HPDE6-E6E7 (cell line): Measurements from ENCODE around the gene ROM1.
"Not testable (repeated sequence)": the region's sequence is repeated elsewhere in the genome, so short reads cannot be mapped to it uniquely, and the experiment has no call there.

ENCODE experiments used
- DNase-seq: peaks from one replicate; pipeline ENCODE4 v3.0.0; 2011; ENCODE audit warnings: missing footprints; ENCODE audit errors: extremely low spot score

ROM1 gene

DNA sequence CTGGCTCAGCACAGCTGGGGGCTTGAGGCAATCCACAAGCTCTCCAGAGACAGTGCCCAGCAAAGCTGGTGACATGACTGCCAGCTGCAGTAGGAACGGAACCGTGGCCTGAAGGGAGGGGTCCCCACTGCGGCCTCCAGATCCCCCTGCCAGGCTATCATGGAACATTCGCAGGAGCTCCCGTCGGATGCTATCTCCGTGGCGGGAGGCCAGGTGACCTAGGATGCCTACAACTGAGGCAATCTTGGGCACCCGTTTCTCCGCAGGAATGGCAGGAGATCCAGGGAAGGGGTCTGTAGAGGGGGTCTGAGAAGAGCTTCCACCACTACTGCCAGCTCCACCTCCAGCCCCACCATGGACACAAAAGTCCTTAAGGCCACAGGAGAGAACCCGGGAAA is 35.9 kb downstream of the ROM1 start:
- no peak for DNase-seq

GRCh38 chr11:62649486-62649885 is 36.4 kb downstream of the ROM1 start:
- DNase-seq = no peak

- DNase-seq = not testable (repeated sequence)
Observed at GRCh38 chr11:62650283-62650682, 37.2 kb downstream of the ROM1 start.

DNA sequence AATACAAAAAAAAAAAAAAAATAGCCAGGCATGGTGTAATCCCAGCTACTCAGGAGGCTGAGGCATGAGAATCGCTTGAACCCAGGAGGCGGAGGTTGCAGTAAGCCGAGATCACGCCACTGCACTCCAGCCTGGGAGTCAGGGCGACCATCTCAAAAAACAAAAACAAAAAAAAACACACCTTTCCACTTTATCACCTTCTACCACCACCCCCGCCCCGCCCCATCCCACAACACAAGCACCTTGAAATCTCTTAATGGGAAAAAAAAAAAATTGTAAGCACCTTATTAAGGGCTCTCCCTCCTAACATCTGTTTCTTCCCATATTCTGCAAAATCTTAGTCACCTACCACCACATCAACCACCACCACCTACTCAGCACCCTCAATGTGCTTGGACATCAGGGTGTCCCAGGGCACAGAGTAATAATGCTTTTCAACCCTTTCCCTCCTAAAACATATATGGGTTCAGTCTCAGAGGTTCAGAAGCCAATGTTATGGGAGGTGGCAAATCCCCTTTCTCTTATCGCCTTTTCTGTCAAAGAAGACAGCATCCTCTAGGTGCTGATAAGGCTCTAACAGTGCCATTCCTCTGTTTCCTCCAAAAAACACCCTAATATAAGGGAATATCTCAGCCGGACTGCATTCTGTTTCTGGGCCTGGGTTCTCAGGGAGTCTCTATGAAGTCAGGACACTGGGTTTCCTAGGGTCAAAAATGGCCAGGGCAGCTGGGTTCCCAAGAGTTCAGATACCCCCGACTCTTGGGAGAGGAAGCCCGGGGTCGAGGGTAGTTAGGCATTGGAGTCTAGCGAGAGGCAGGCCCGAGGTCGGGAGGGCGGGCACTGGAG is 39.3 kb downstream of the ROM1 start:
- no peak for DNase-seq

- no peak for DNase-seq
Observed at GRCh38 chr11:62654297-62654696, 41.2 kb downstream of the ROM1 start.

- DNase-seq = no peak
Observed at GRCh38 chr11:62656796-62657429, 43.9 kb downstream of the ROM1 start.

- peak; percentile 55 for DNase-seq
Observed at GRCh38 chr11:62664405-62665074, 51.5 kb downstream of the ROM1 start.
